GM12878 (cell line): ENCODE results near the gene CYB5R2. TPM values are rescaled to one million over a fixed set of nuclear protein-coding genes. Genes with fewer than 3 reads are reported as not detected.

Experiments used
- ATAC-seq: fragments of 200-7000 bp; cut with Tn5 transposase; 3 replicates; pipeline ENCODE4 v1.9.1; 2020; ENCODE audit warnings: mild to moderate bottlenecking, moderate library complexity
- BruUV-seq: library from RNA; stranded (reverse); fragments of 400-500 nt; replicated peaks from 2 replicates; lab custom pipeline; 2021; lab: Mats Ljungman, UMichigan
- CTCF ChIA-PET: fragments of 300-600 bp; sonication (Branson Sonifier 250); formaldehyde crosslinking; extraction: SDS; loops from one replicate; lab custom pipeline; 2021; ENCODE audit warnings: inconsistent platforms; lab: Yijun Ruan, JAX
- POLR2A ChIA-PET: fragments of 350-600 bp; formaldehyde crosslinking; extraction: SDS; loops from one replicate; lab custom pipeline; 2021; ENCODE audit warnings: inconsistent platforms; lab: Charles Lee
- RAD21 ChIA-PET: fragments of 300-600 bp; sonication (Branson Sonifier 250); formaldehyde crosslinking; loops from one replicate; lab custom pipeline; 2023; ENCODE audit warnings: antibody characterized with exemption; ENCODE audit not compliant: unreplicated experiment; lab: Charles Lee
- SMC1A ChIA-PET: fragments of 300-600 bp; sonication (Branson Sonifier 250); formaldehyde crosslinking; loops from one replicate; lab custom pipeline; 2023; ENCODE audit not compliant: unreplicated experiment, uncharacterized antibody; lab: Charles Lee
- DNase-seq: peaks from one replicate; pipeline ENCODE4 v3.0.0-alpha.2; 2011; ENCODE audit warnings: low read depth, low spot score
- FAIRE-seq: peaks from 3 replicates; lab custom pipeline; 2011; peaks lifted over from hg19 to GRCh38; lab: Jason Lieb, UNC
- H2AFZ ChIP-seq: 2 replicates; pipeline ENCODE4 v1.6.0; 2011; ENCODE audit warnings: low read depth, low read length, control low read depth; ENCODE audit not compliant: control insufficient read depth
- H3K27ac ChIP-seq: 2 replicates; pipeline ENCODE4 v1.5.1; 2011; ENCODE audit warnings: control low read depth; ENCODE audit not compliant: control insufficient read depth, insufficient read depth
- H3K27me3 ChIP-seq, 2 experiments: replicated peaks in 1 of 2; 2 replicates each; pipeline versions ENCODE4 v1.6.0 to v1.6.1; 2011; ENCODE audit warnings: low read length in 1 of 2; ENCODE audit not compliant: control insufficient read depth in 2 of 2, insufficient read depth in 2 of 2
- H3K36me3 ChIP-seq, 2 experiments: 2 replicates each; pipeline ENCODE4 v1.5.1; 2011; ENCODE audit warnings: low read length in 1 of 2; ENCODE audit not compliant: control insufficient read depth in 2 of 2, insufficient read depth in 2 of 2
- H3K4me1 ChIP-seq: 2 replicates; pipeline ENCODE4 v1.6.1; 2011; ENCODE audit warnings: mild to moderate bottlenecking, low read length, moderate library complexity, mixed read lengths; ENCODE audit not compliant: control insufficient read depth, insufficient read depth
- H3K4me2 ChIP-seq: 2 replicates; pipeline ENCODE4 v1.6.0; 2011; ENCODE audit warnings: control low read depth; ENCODE audit not compliant: control insufficient read depth, insufficient read depth
- H3K4me3 ChIP-seq: fragments of 200-600 bp; sonication (generic); 2 replicates; pipeline ENCODE4 v1.5.1; 2016
- H3K79me2 ChIP-seq: 2 replicates; pipeline ENCODE4 v1.6.0; 2011; ENCODE audit warnings: low read length; ENCODE audit not compliant: control insufficient read depth, insufficient read depth
- H3K9ac ChIP-seq: 2 replicates; pipeline ENCODE4 v1.8.0; 2011; ENCODE audit warnings: low read length, control low read depth, mixed read lengths; ENCODE audit not compliant: control insufficient read depth, insufficient read depth
- H3K9me3 ChIP-seq: replicated peaks from 3 replicates; pipeline ENCODE4 v1.5.1; 2011; ENCODE audit warnings: mild to moderate bottlenecking, low read length; ENCODE audit not compliant: control insufficient read depth, insufficient read depth
- H4K20me1 ChIP-seq: 2 replicates; pipeline ENCODE4 v1.6.0; 2011; ENCODE audit not compliant: control insufficient read depth, insufficient read depth
- CBFB ChIP-seq: IDR thresholded peaks from 2 replicates; pipeline ENCODE4 v1.6.1; 2016; ENCODE audit warnings: antibody characterized with exemption, low read depth
- CREB1 ChIP-seq: IDR thresholded peaks from 2 replicates; pipeline ENCODE4 v1.6.1; 2012; ENCODE audit warnings: low read depth, mild to moderate bottlenecking, inconsistent platforms
- EED ChIP-seq: sonication (generic); IDR thresholded peaks from 2 replicates; pipeline ENCODE4 v1.6.1; 2016; ENCODE audit warnings: antibody characterized with exemption, low read depth
- ETV6 ChIP-seq, 2 experiments: fragments of 450-650 bp in 1 of 2; IDR thresholded peaks in 1 of 2; conservative IDR thresholded peaks in 1 of 2; 2 replicates each; pipeline ENCODE4 v1.6.1; 2014; ENCODE audit warnings: antibody characterized with exemption in 1 of 2, borderline replicate concordance in 1 of 2, low read depth in 1 of 2, mild to moderate bottlenecking in 1 of 2, moderate library complexity in 1 of 2
- MTA3 ChIP-seq: IDR thresholded peaks from 2 replicates; pipeline ENCODE4 v1.6.1; 2012; ENCODE audit warnings: low read length, inconsistent platforms, borderline replicate concordance
- REST ChIP-seq: IDR thresholded peaks from 2 replicates; pipeline ENCODE4 v1.6.1; 2012; ENCODE audit warnings: mild to moderate bottlenecking, low read depth, low read length
- WGBS: methylation state at CpG from one replicate; pipeline ENCODE4 v1.1.6; 2016; ENCODE audit warnings: low lambda C conversion rate; ENCODE audit not compliant: insufficient replicate concordance, insufficient coverage; ENCODE audit errors: missing lambda C conversion rate; 5-methylcytosine and 5-hydroxymethylcytosine counted together
- in situ Hi-C: fragments of 300-500 bp; cut with MboI; formaldehyde crosslinking; loops from 9 replicates; pipeline ENCODE4 v1.14.3; 2018; ENCODE audit warnings: mixed read lengths
- intact Hi-C: fragments of 100-400 bp; cut with micrococcal nuclease; formaldehyde crosslinking; loops from one replicate; pipeline ENCODE4 v1.14.2; 2022; ENCODE audit not compliant: unreplicated experiment
- polyA plus RNA-seq, 11 experiments: library from polyadenylated mRNA; depleted of rRNA in 4 of 11; unstranded in 6 of 11; stranded (reverse) in 5 of 11; fragments of >200 nt; fragmentation: Nextera tagmentation in 4 of 11; fragmentation: Illumina TruSeq in 1 of 11; extraction: Ambion mirVana in 4 of 11; extraction: Trizol in 1 of 11; gene quantifications; 1 replicate in 1 of 11; 2 replicates in 10 of 11; pipeline versions ENCODE4 v1.2.1 to v1.2.3, GENCODE V29; 2011 to 2016; ENCODE audit warnings: inconsistent platforms in 2 of 11, missing spikeins in 2 of 11, low read depth in 1 of 11
- total RNA-seq, 4 experiments: library from RNA; depleted of rRNA in 3 of 4; stranded (reverse); fragments of >200 nt in 3 of 4; fragmentation: Illumina TruSeq in 1 of 4; extraction: Trizol in 1 of 4; gene quantifications; 2 replicates each; pipeline versions ENCODE4 v1.2.1 to v1.2.3, GENCODE V29; 2013 to 2021
- TF ChIP-seq, protein P1 (sequence below): fragments of 450-650 bp; IDR thresholded peaks from 2 replicates; pipeline ENCODE4 v1.6.1; 2017; ENCODE audit warnings: antibody characterized with exemption, mild to moderate bottlenecking, moderate library complexity
- TF ChIP-seq, protein P2 (sequence below): fragments of 450-650 bp; IDR thresholded peaks from 2 replicates; pipeline ENCODE4 v1.6.1; 2017; ENCODE audit warnings: low read depth, mild to moderate bottlenecking, moderate library complexity

The CYB5R2 gene
- total and polyA plus RNA-seq, 10 of the 15 experiments (the other 5 are each of a cell fraction or from before 2014, with no cell fraction given) = 21.0 to 111 (median 70.4) TPM

GRCh38 chr11:7668911-7669310, 4.4 kb downstream of the CYB5R2 start:
- Histone ChIP-seq H3K4me1 (peaks cover 36% of the 10 kb centered on the region), H2AFZ (no peak overlapping the region), H3K4me2 (no peak overlapping the region), H3K9me3 (no peaks in the 10 kb centered on the region), H3K36me3 (peaks cover 1 to 13% of the 10 kb centered on the region in 2 experiments; a peak in 3 of 4 replicates), H3K9ac (no peak overlapping the region), H4K20me1 (no peaks in the 10 kb centered on the region), H3K4me3 (no peak overlapping the region), H3K27ac (no peak overlapping the region), H3K27me3 (no peaks in the 10 kb centered on the region), H3K79me2 (peaks cover 2% of the 10 kb centered on the region)
- FAIRE-seq (no peak), DNase-seq (no peak), ATAC-seq (no peak)
- WGBS = 95% methylated on average over 5 of the region's 5 CpGs
- in situ Hi-C loops = no loop called here
- POLR2A ChIA-PET = no interaction called here
- CTCF ChIA-PET = interaction anchor here (1.0 to 1.9 kb wide), 5 partner anchors 19 to 156 kb away, joined by 4 to 9 read pairs (median 5); partner anchors contain the start of gene PPFIBP2
- RAD21 ChIA-PET = no interaction called here
- no TSS peak for BruUV-seq
- SMC1A ChIA-PET = interaction anchor here (0.7 to 1.8 kb wide), 5 partner anchors 26 to 287 kb away, joined by 3 to 5 read pairs (median 4); no protein-coding TSS in a partner anchor
- TF ChIP-seq, protein P1, sequence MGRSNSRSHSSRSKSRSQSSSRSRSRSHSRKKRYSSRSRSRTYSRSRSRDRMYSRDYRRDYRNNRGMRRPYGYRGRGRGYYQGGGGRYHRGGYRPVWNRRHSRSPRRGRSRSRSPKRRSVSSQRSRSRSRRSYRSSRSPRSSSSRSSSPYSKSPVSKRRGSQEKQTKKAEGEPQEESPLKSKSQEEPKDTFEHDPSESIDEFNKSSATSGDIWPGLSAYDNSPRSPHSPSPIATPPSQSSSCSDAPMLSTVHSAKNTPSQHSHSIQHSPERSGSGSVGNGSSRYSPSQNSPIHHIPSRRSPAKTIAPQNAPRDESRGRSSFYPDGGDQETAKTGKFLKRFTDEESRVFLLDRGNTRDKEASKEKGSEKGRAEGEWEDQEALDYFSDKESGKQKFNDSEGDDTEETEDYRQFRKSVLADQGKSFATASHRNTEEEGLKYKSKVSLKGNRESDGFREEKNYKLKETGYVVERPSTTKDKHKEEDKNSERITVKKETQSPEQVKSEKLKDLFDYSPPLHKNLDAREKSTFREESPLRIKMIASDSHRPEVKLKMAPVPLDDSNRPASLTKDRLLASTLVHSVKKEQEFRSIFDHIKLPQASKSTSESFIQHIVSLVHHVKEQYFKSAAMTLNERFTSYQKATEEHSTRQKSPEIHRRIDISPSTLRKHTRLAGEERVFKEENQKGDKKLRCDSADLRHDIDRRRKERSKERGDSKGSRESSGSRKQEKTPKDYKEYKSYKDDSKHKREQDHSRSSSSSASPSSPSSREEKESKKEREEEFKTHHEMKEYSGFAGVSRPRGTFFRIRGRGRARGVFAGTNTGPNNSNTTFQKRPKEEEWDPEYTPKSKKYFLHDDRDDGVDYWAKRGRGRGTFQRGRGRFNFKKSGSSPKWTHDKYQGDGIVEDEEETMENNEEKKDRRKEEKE = no peak
- no peak for TF ChIP-seq CREB1
- intact Hi-C loops = loop anchor here (5.0 kb wide), 1 partner anchor 92 kb away; no protein-coding TSS in a partner anchor

DNA sequence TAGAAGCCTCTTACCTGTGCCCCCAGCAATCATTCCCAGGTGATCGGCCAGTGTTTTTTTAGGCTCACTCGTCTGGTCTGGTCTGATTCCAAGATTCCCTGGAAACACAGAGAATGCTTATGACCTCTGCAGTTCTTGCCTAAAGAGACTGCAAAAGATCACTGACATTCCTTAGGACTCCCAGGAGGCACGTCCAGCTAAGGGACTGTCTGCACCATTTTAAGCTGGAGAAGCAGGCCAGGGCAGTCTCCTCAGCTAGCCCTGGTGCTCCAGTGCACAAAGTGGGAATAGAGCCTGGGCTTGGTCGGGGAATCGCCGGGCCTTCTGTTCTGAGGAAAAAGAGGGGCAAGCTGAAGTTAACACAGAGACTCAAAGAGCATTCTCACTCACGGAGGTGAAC, 4.8 kb downstream of the CYB5R2 start:
- ATAC-seq = no peak
- intact Hi-C loops (loop anchor here (5.0 kb wide), 1 partner anchor 91 kb away; no protein-coding TSS in a partner anchor), in situ Hi-C loops (no loop called here)
- no peak overlapping the region for H2AFZ ChIP-seq
- H3K4me3 ChIP-seq = no peak overlapping the region
- H3K36me3 ChIP-seq = peaks cover 1 to 13% of the 10 kb centered on the region in 2 experiments; a peak in 3 of 4 replicates
- no peak for FAIRE-seq
- H4K20me1 ChIP-seq = no peaks in the 10 kb centered on the region
- no peaks in the 10 kb centered on the region for H3K27me3 ChIP-seq
- ChIA-PET POLR2A (no interaction called here), RAD21 (no interaction called here), CTCF (interaction anchor here (1.4 kb wide), 1 partner anchor 97 kb away, joined by 5 read pairs; no protein-coding TSS in a partner anchor), SMC1A (interaction anchor here (1.6 kb wide), 1 partner anchor 287 kb away, joined by 4 read pairs; no protein-coding TSS in a partner anchor)
- DNase-seq = no peak
- peaks cover 2% of the 10 kb centered on the region for H3K79me2 ChIP-seq
- no peak overlapping the region for H3K9ac ChIP-seq
- H3K9me3 ChIP-seq = no peaks in the 10 kb centered on the region
- H3K27ac ChIP-seq = no peak overlapping the region
- WGBS = 91% methylated on average over 7 of the region's 7 CpGs
- H3K4me1 ChIP-seq = peaks cover 36% of the 10 kb centered on the region
- H3K4me2 ChIP-seq = no peak overlapping the region
- BruUV-seq = no TSS peak
- TF ChIP-seq, protein P2, sequence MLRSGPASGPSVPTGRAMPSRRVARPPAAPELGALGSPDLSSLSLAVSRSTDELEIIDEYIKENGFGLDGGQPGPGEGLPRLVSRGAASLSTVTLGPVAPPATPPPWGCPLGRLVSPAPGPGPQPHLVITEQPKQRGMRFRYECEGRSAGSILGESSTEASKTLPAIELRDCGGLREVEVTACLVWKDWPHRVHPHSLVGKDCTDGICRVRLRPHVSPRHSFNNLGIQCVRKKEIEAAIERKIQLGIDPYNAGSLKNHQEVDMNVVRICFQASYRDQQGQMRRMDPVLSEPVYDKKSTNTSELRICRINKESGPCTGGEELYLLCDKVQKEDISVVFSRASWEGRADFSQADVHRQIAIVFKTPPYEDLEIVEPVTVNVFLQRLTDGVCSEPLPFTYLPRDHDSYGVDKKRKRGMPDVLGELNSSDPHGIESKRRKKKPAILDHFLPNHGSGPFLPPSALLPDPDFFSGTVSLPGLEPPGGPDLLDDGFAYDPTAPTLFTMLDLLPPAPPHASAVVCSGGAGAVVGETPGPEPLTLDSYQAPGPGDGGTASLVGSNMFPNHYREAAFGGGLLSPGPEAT = no peak
- TF ChIP-seq MTA3 = no peak
- no peak for TF ChIP-seq REST
- no peak for TF ChIP-seq CBFB
- TF ChIP-seq EED = no peak
- no peak for TF ChIP-seq ETV6 (conservative IDR thresholded peaks at IDR 0.05 in 1 of 2, IDR thresholded peaks at IDR 0.05 in 1 of 2; ENCODE audit: borderline replicate concordance in 1 of 2, low read depth in 1 of 2)
